H1 (cell line): Measurements from ENCODE around the gene STAC. TPM values are rescaled to one million over a fixed set of nuclear protein-coding genes. Genes with fewer than 3 reads are reported as not detected.

ENCODE experiments used
- HDAC6 ChIP-seq: IDR thresholded peaks from one replicate; pipeline ENCODE4 v1.7.1; 2012; ENCODE audit warnings: low read depth, mild to moderate bottlenecking, inconsistent platforms, low read length, moderate library complexity
- SIX5 ChIP-seq: IDR thresholded peaks from 2 replicates; pipeline ENCODE4 v1.6.1; 2011; ENCODE audit warnings: mild to moderate bottlenecking, low read depth, low read length
- SP1 ChIP-seq: IDR thresholded peaks from 2 replicates; pipeline ENCODE4 v1.6.1; 2011; ENCODE audit warnings: low read depth, low read length
- polyA plus RNA-seq, 7 experiments: library from polyadenylated mRNA; depleted of rRNA in 3 of 7; stranded (reverse) in 5 of 7; unstranded in 2 of 7; fragments of >200 nt in 5 of 7; fragments of 200-250 nt in 2 of 7; gene quantifications; 1 replicate in 5 of 7; 2 replicates in 1 of 7; 4 replicates in 1 of 7; pipeline versions ENCODE4 v1.2.1 to v1.2.3, GENCODE V29; 2011 to 2013; ENCODE audit warnings: missing spikeins in 2 of 7, mixed read lengths in 2 of 7
- total RNA-seq: library from RNA; stranded (reverse); fragmentation: NEBNext Ultra II Directional; extraction: Animal tissue kit (Norgen Biotek cat#: 25700); gene quantifications from 2 replicates; pipeline ENCODE4 v1.2.1, GENCODE V29; 2021

STAC gene
- total and polyA plus RNA-seq, 2 of the 8 experiments (the other 6 are each of a cell fraction or from before 2014, with no cell fraction given), result 8.0 to 18.1 TPM

DNA sequence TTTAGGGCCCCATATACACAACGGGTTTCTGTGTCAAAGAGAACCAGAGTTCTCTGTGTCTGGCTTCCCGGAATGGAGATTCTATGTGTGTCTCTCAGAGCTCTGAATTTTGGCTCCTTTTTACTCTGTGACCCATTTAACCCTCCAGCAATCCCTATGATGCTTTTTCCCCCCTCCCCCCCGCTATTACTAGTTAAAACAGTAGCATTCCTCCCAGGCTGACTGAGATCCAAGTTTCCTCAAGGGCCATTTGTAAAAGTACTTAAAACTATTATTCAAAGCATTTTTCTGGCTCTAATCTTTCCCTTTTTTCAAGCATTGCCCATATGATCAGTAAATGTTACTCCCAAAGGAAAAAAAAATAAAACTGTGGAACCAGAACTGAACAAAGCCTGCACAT, 6.6 kb upstream of the STAC start (continued):
- TF ChIP-seq HDAC6 (no peak), SP1 (no peak), SIX5 (no peak)
